Natural killer cell (primary cell): ENCODE data around the gene RAMP1. TPM values are rescaled to one million over a fixed set of nuclear protein-coding genes. Genes with fewer than 3 reads are reported as not detected.

Experiments used
- ATAC-seq, 3 donors: fragments of 150-1000 bp in 2 of 3; fragments of 200-7000 bp in 1 of 3; cut with Tn5 transposase; 1 replicate in 1 of 3; 2 replicates in 2 of 3; pipeline ENCODE4 v1.10.0; 2021; ENCODE audit warnings: mild to moderate bottlenecking in 2 of 3, moderate library complexity in 2 of 3
- DNase-seq, 2 donors: peaks; one replicate each; pipeline versions ENCODE4 v3.0.0 to v3.0.0-alpha.2; 2013 to 2021; ENCODE audit warnings: mixed read lengths in 1 of 2
- H3K27ac ChIP-seq: one replicate; pipeline ENCODE4 v1.5.1; 2013; ENCODE audit warnings: mild to moderate bottlenecking, low read length
- H3K27me3 ChIP-seq: one replicate; pipeline ENCODE4 v1.6.1; 2013; ENCODE audit warnings: low read length; ENCODE audit not compliant: control insufficient read depth, insufficient read depth
- H3K36me3 ChIP-seq: one replicate; pipeline ENCODE4 v1.6.1; 2013; ENCODE audit warnings: low read length; ENCODE audit not compliant: control insufficient read depth, insufficient read depth
- H3K4me1 ChIP-seq: one replicate; pipeline ENCODE4 v1.6.1; 2013; ENCODE audit warnings: low read length; ENCODE audit not compliant: control insufficient read depth, insufficient read depth
- H3K4me3 ChIP-seq: one replicate; pipeline ENCODE4 v1.5.1; 2013; ENCODE audit warnings: low read length
- H3K9me3 ChIP-seq: one replicate; pipeline ENCODE4 v1.6.1; 2013; ENCODE audit warnings: low read length; ENCODE audit not compliant: control insufficient read depth, insufficient read depth
- H3K27ac Mint-ChIP-seq, 2 donors: one replicate each; pipeline ENCODE4 v1.8.0; 2022; ENCODE audit warnings: mild to moderate bottlenecking in 2 of 2, mixed read lengths in 2 of 2, moderate library complexity in 1 of 2
- H3K27me3 Mint-ChIP-seq, 2 donors: one replicate each; pipeline ENCODE4 v1.8.0; 2022; ENCODE audit warnings: low read depth in 2 of 2, mixed read lengths in 2 of 2
- H3K36me3 Mint-ChIP-seq: one replicate; pipeline ENCODE4 v1.8.0; 2022; ENCODE audit warnings: mixed read lengths
- H3K4me1 Mint-ChIP-seq, 2 donors: one replicate each; pipeline ENCODE4 v1.8.0; 2022; ENCODE audit warnings: mixed read lengths in 2 of 2
- H3K4me3 Mint-ChIP-seq: one replicate; pipeline ENCODE4 v1.8.0; 2022; ENCODE audit warnings: mild to moderate bottlenecking, moderate library complexity, mixed read lengths
- H3K9me3 Mint-ChIP-seq, 2 donors: one replicate each; pipeline ENCODE4 v1.8.0; 2022; ENCODE audit warnings: mixed read lengths in 2 of 2
- WGBS: methylation state at CpG from one replicate; pipeline ENCODE4 v1.1.7; 2013; ENCODE audit warnings: missing lambda C conversion rate; ENCODE audit not compliant: insufficient coverage; 5-methylcytosine and 5-hydroxymethylcytosine counted together
- intact Hi-C: fragments of 100-400 bp; cut with micrococcal nuclease; formaldehyde crosslinking; loops from one replicate; pipeline ENCODE4 v1.14.2; 2022
- total RNA-seq, 4 donors: library from RNA; stranded (reverse); fragments of 120-200 nt in 1 of 4; gene quantifications; one replicate each; pipeline versions ENCODE4 v1.2.3 to v1.2.4, GENCODE V29; 2013 to 2022
- TF ChIP-seq, protein P1 (sequence below): fragments of 200-600 bp; IDR thresholded peaks from one replicate; pipeline ENCODE4 v1.8.0; 2022; ENCODE audit warnings: antibody characterized with exemption

RAMP1 gene
- total RNA-seq, 3 donors from 2014 or later (not counting 1 experiment from before 2014, with no cell fraction given): 3.9 to 11.0 (median 4.9) TPM

DNA sequence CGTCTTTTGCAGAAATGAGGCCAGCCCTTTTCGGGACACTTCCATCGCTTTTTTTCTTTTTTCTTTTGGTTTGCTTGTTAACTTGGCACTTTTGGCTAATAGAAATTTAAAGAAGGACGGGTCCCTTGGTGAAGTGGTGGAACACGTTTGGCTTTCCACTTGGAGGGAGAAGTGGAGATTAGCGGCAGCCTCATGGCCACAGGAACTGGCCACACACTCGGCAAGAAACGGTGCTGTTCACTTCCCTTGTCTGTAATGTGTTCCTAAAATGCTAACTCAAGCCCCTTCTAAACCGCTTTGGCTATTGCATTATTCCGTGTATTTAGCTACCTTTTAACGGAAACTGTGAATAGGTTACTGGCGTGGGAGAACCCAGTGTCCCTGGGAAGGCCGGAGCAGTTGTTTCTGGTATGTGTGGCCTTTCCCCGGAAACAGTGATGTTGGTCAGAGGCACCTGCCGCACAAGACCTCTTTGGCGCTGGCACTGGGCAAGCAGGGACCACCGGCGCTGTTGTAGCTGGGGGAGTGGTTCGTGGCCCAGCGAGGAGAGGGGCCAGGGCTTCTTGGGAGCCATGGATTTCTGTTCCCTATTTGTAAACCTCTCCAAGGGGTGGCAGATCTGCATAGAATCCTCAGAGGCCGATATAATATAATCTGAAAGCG, 981 bp downstream of the RAMP1 start:
- peaks cover 24% of the 10 kb centered on the region for H3K4me1 ChIP-seq
- H3K27me3 ChIP-seq: no peaks in the 10 kb centered on the region
- no peaks in the 10 kb centered on the region for H3K36me3 ChIP-seq
- TF ChIP-seq, protein P1, sequence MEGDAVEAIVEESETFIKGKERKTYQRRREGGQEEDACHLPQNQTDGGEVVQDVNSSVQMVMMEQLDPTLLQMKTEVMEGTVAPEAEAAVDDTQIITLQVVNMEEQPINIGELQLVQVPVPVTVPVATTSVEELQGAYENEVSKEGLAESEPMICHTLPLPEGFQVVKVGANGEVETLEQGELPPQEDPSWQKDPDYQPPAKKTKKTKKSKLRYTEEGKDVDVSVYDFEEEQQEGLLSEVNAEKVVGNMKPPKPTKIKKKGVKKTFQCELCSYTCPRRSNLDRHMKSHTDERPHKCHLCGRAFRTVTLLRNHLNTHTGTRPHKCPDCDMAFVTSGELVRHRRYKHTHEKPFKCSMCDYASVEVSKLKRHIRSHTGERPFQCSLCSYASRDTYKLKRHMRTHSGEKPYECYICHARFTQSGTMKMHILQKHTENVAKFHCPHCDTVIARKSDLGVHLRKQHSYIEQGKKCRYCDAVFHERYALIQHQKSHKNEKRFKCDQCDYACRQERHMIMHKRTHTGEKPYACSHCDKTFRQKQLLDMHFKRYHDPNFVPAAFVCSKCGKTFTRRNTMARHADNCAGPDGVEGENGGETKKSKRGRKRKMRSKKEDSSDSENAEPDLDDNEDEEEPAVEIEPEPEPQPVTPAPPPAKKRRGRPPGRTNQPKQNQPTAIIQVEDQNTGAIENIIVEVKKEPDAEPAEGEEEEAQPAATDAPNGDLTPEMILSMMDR: no peak
- peaks cover 14 to 21% of the 10 kb centered on the region in 2 donors for H3K4me1 Mint-ChIP-seq
- 53% methylated on average over 22 of the region's 22 CpGs for WGBS
- H3K4me3 Mint-ChIP-seq: peak overlapping the region; percentile 90
- ATAC-seq: no peak
- intact Hi-C loops: no loop called here
- no peak overlapping the region for H3K27ac Mint-ChIP-seq
- no peak for DNase-seq
- no peak overlapping the region for H3K27ac ChIP-seq
- peaks cover 12 to 14% of the 10 kb centered on the region in 2 donors for H3K27me3 Mint-ChIP-seq
- H3K36me3 Mint-ChIP-seq: no peaks in the 10 kb centered on the region
- no peaks in the 10 kb centered on the region for H3K9me3 Mint-ChIP-seq
- no peaks in the 10 kb centered on the region for H3K9me3 ChIP-seq
- H3K4me3 ChIP-seq: peak overlapping the region; percentile 34

DNA sequence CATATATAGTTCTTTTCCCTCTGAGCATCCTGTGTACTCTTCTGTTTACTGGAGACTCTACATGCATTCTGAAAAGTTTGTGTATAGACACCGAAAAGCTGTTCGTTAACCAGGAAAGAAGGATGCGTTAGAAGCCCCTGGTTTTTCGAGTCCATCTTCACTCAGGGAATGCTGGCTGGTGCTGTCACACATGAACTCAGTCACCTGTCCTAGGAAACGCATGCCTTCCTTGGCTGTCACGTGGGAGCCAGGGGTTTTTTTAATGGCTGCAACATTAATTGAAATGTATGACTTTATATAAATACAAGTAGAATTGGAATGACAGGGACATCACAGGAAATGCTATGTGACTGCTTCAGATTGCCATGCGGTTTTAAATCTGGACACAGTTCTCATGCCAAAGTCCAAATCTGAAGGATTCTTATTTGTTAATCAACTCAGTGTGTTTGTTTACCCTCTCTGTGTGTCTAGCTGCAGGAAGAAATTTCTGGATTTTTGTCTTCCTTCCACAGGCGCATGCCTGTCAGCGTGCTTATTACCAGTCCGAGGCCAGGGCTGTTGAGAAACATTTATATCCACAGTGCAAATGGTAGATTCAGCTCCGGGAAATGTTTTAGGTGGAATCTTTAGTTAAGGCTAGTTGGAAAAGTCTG, 2.6 kb downstream of the RAMP1 start:
- Mint-ChIP-seq H3K4me1 (peaks cover 14 to 25% of the 10 kb centered on the region in 2 donors), H3K36me3 (no peaks in the 10 kb centered on the region), H3K27me3 (peaks cover 9 to 11% of the 10 kb centered on the region in 2 donors), H3K4me3 (no peak overlapping the region), H3K27ac (no peak overlapping the region), H3K9me3 (no peaks in the 10 kb centered on the region)
- Histone ChIP-seq H3K27ac (no peak overlapping the region), H3K4me1 (peaks cover 24% of the 10 kb centered on the region), H3K9me3 (no peaks in the 10 kb centered on the region), H3K4me3 (no peak overlapping the region), H3K27me3 (no peaks in the 10 kb centered on the region), H3K36me3 (no peaks in the 10 kb centered on the region)
- 91% methylated on average over 11 of the region's 11 CpGs for WGBS
- intact Hi-C loops: no loop called here
- TF ChIP-seq, protein P1: no peak
- DNase-seq (no peak), ATAC-seq (no peak)

- Mint-ChIP-seq H3K27me3 (peaks cover 5 to 10% of the 10 kb centered on the region in 2 donors), H3K9me3 (no peaks in the 10 kb centered on the region), H3K4me3 (no peak overlapping the region), H3K27ac (no peak overlapping the region), H3K4me1 (peaks cover 14 to 25% of the 10 kb centered on the region in 2 donors), H3K36me3 (no peaks in the 10 kb centered on the region)
- ATAC-seq (no peak), DNase-seq (no peak)
- Histone ChIP-seq H3K36me3 (no peaks in the 10 kb centered on the region), H3K9me3 (no peaks in the 10 kb centered on the region), H3K27ac (no peak overlapping the region), H3K4me1 (peaks cover 24% of the 10 kb centered on the region), H3K27me3 (no peaks in the 10 kb centered on the region), H3K4me3 (no peak overlapping the region)
- intact Hi-C loops: no loop called here
- TF ChIP-seq, protein P1: no peak
- 95% methylated on average over 7 of the region's 8 CpGs for WGBS
These were observed 3.1 kb downstream of the RAMP1 start for GRCh38 chr2:237862528-237862895.
